ENCODE measurements around the gene IL19. TPM values are rescaled to one million over a fixed set of nuclear protein-coding genes. Genes with fewer than 3 reads are reported as not detected.

Gene IL19
- total and polyA plus RNA-seq, 9 of the 15 experiments (the other 6 are each of a cell fraction or from before 2014, with no cell fraction given) = not detected

- TF ChIP-seq ID3 (CRISPR knock-in tag; IDR thresholded peaks at IDR 0.05) = no peak
- TF ChIP-seq ID3 (tag; IDR thresholded peaks at IDR 0.05) = peak; percentile 84
- no peak for TF ChIP-seq TCF15 (CRISPR knock-in tag; IDR thresholded peaks at IDR 0.05)
- 0 out of 2 replicates have a peak, but pooled peaks have one; percentile 9 for TF ChIP-seq CBFA2T3 (IDR thresholded peaks at IDR 0.05)
- H3K27me3 ChIP-seq (ENCODE audit: control insufficient read depth in 2 of 2, insufficient read depth in 2 of 2, low read length in 2 of 2) = peaks cover 60 to 68% of the 10 kb centered on the region in 2 experiments
- no TSS peak for BruUV-seq (replicated peaks)
- intact Hi-C loops (cut with micrococcal nuclease) = no loop called here
- no peaks in the 10 kb centered on the region; a peak in 1 of 5 replicates for H3K4me1 ChIP-seq (replicated peaks in 1 of 2; ENCODE audit: control insufficient read depth in 2 of 2, insufficient read depth in 2 of 2, low read length in 2 of 2)
- no peaks in the 10 kb centered on the region for H3K9me1 ChIP-seq (ENCODE audit: control insufficient read depth, insufficient read depth, low read length)
- CTCF ChIA-PET (ENCODE audit: low intra/inter-chr PET ratio) = no interaction called here
- in situ Hi-C loops (cut with MboI) = no loop called here
- POLR2A ChIA-PET = no interaction called here
- DNase-seq (ENCODE audit: extremely low read depth in 1 of 4, low spot score in 3 of 4) = no peak
- no peak for ATAC-seq
- H3K9me3 ChIP-seq (replicated peaks; ENCODE audit: control insufficient read depth, insufficient read depth, low read depth, low read length) = no peaks in the 10 kb centered on the region
- H3K4me2 ChIP-seq (ENCODE audit: insufficient read depth, low read length) = no peak overlapping the region
- H3K4me3 ChIP-seq = no peak overlapping the region
- no peak overlapping the region for H3K27ac ChIP-seq (ENCODE audit: extremely low read depth, low read depth, low read length)
- H3K79me2 ChIP-seq (ENCODE audit: control insufficient read depth, insufficient read depth, low read length) = no peaks in the 10 kb centered on the region
- no peak for FAIRE-seq
- H3K36me3 ChIP-seq (ENCODE audit: control insufficient read depth, insufficient read depth, low read length) = no peaks in the 10 kb centered on the region
- H3K9ac ChIP-seq (ENCODE audit: insufficient read depth in 1 of 2, low read depth in 2 of 2, low read length in 2 of 2) = no peak overlapping the region
- 3% methylated on average over 3 of the region's 3 CpGs for WGBS (ENCODE audit: insufficient coverage, low coverage, missing lambda C conversion rate)
- H2AFZ ChIP-seq (ENCODE audit: low read depth, low read length) = no peak overlapping the region
- no peaks in the 10 kb centered on the region for H4K20me1 ChIP-seq (replicated peaks; ENCODE audit: control insufficient read depth, insufficient read depth, low read length)
These were observed 18.0 kb downstream of the IL19 start for GRCh38 chr1:206788487-206789050.

Data from K562 (cell line).